Progenitor cell of endocrine pancreas (in vitro differentiated cells): ENCODE data around the gene ZNF138. TPM values are rescaled to one million over a fixed set of nuclear protein-coding genes. Genes with fewer than 3 reads are reported as not detected.

ENCODE experiments used
- DNase-seq: peaks from one replicate; pipeline ENCODE4 v3.0.0; 2021; ENCODE audit warnings: low spot score; ENCODE audit not compliant: unreplicated experiment
- H3K27ac Mint-ChIP-seq: 2 replicates; pipeline ENCODE4 v1.8.0; 2021; ENCODE audit warnings: mild to moderate bottlenecking, moderate library complexity, mixed read lengths
- H3K27me3 Mint-ChIP-seq: 2 replicates; pipeline ENCODE4 v1.8.0; 2021; ENCODE audit warnings: mixed read lengths
- H3K36me3 Mint-ChIP-seq: 2 replicates; pipeline ENCODE4 v1.8.0; 2022; ENCODE audit warnings: mixed read lengths; ENCODE audit not compliant: insufficient read depth
- H3K4me1 Mint-ChIP-seq: 2 replicates; pipeline ENCODE4 v1.8.0; 2021; ENCODE audit warnings: low read depth, mixed read lengths
- H3K4me3 Mint-ChIP-seq: 2 replicates; pipeline ENCODE4 v1.8.0; 2021; ENCODE audit warnings: low read depth, mild to moderate bottlenecking, moderate library complexity, mixed read lengths
- H3K9me3 Mint-ChIP-seq: 2 replicates; pipeline ENCODE4 v1.8.0; 2021; ENCODE audit warnings: low read depth, mixed read lengths
- CTCF ChIP-seq: fragments of 200-600 bp; sonication (generic); IDR thresholded peaks from one replicate; pipeline ENCODE4 v1.5.0; 2021; ENCODE audit warnings: antibody characterized with exemption, mild to moderate bottlenecking; ENCODE audit not compliant: unreplicated experiment
- total RNA-seq: library from RNA; stranded (reverse); gene quantifications from 2 replicates; pipeline ENCODE4 v1.2.1, GENCODE V29; 2021

ZNF138 gene
- total RNA-seq, 1 donor from 2014 or later: 21.3 TPM

- H3K4me3 Mint-ChIP-seq: no peak overlapping the region
- DNase-seq: no peak
- H3K4me1 Mint-ChIP-seq: no peaks in the 10 kb centered on the region
- H3K36me3 Mint-ChIP-seq: no peaks in the 10 kb centered on the region
- H3K9me3 Mint-ChIP-seq: peaks cover 24% of the 10 kb centered on the region
- TF ChIP-seq CTCF: no peak
- no peaks in the 10 kb centered on the region for H3K27me3 Mint-ChIP-seq
- H3K27ac Mint-ChIP-seq: no peak overlapping the region
These were observed 79.9 kb downstream of the ZNF138 start for GRCh38 chr7:64874114-64874513.

GRCh38 chr7:64874562-64875250 is 80.5 kb downstream of the ZNF138 start:
- Mint-ChIP-seq H3K9me3 (peaks cover 28% of the 10 kb centered on the region), H3K36me3 (no peaks in the 10 kb centered on the region), H3K4me3 (no peak overlapping the region), H3K4me1 (no peaks in the 10 kb centered on the region), H3K27me3 (no peaks in the 10 kb centered on the region), H3K27ac (no peak overlapping the region)
- no peak for TF ChIP-seq CTCF
- DNase-seq: no peak

- no peak for TF ChIP-seq CTCF
- Mint-ChIP-seq H3K36me3 (no peaks in the 10 kb centered on the region), H3K4me1 (no peaks in the 10 kb centered on the region), H3K27me3 (no peaks in the 10 kb centered on the region), H3K27ac (no peak overlapping the region), H3K4me3 (no peak overlapping the region), H3K9me3 (peaks cover 29% of the 10 kb centered on the region)
- DNase-seq: no peak
These were observed 81.0 kb downstream of the ZNF138 start for GRCh38 chr7:64875258-64875657.

- no peak for TF ChIP-seq CTCF
- H3K27me3 Mint-ChIP-seq: no peaks in the 10 kb centered on the region
- no peak for DNase-seq
- H3K9me3 Mint-ChIP-seq: peaks cover 26% of the 10 kb centered on the region
- H3K4me3 Mint-ChIP-seq: no peak overlapping the region
- no peaks in the 10 kb centered on the region for H3K36me3 Mint-ChIP-seq
- no peaks in the 10 kb centered on the region for H3K4me1 Mint-ChIP-seq
- no peak overlapping the region for H3K27ac Mint-ChIP-seq
These were observed 81.6 kb downstream of the ZNF138 start for GRCh38 chr7:64875658-64876406.

GRCh38 chr7:64876792-64877713 is 82.8 kb downstream of the ZNF138 start:
- H3K36me3 Mint-ChIP-seq: peaks cover 2% of the 10 kb centered on the region
- no peak overlapping the region for H3K27ac Mint-ChIP-seq
- H3K4me1 Mint-ChIP-seq: no peaks in the 10 kb centered on the region
- peaks cover 26% of the 10 kb centered on the region for H3K9me3 Mint-ChIP-seq
- no peak for DNase-seq
- no peak for TF ChIP-seq CTCF
- H3K4me3 Mint-ChIP-seq: peak overlapping the region; percentile 14
- H3K27me3 Mint-ChIP-seq: no peaks in the 10 kb centered on the region
